NCI-H1105 treated with DMSO at 0.1 percent for 48 hours (cell line): ENCODE measurements around the gene SLC25A44.
"Not testable (repeated sequence)": the region's sequence is repeated elsewhere in the genome, so short reads cannot be mapped to it uniquely, and the experiment has no call there.

ENCODE experiments used
- DNase-seq: peaks from one replicate; lab custom pipeline; 2025; lab: John Stamatoyannopoulos, UW

The SLC25A44 gene

DNA sequence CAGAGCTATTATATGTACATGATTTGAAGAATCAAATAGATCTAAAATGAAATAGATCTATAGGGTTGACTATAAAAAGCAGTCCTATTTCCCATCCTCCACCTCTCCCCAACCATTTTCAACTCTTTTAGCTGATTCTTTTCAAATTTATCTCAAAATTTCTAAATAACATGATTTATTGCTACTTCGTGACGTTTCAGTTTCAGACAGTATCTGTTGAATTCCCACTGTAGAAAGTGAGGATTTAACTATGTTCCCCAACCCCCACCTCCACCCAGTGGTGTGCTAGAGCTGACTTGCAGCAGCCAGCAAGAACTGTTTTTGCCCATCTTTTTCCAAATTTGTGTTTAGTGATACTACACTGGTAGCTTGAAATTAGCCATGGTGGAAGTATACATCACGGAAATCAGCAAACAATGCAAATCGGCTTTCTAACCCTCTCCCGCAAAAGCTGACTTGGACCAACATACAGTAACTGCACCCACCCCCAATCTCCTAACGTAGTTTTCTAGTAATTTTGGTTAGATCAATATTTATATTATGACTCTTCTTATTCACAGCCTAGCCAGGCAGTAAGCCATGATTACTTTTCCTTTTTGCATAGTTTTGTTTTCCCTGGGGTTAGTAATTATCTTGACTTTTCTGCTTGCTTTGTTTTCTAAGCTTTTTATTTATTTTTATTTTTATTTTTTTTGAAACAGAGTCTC is 29.6 kb upstream of the SLC25A44 start:
- no peak for DNase-seq

DNA sequence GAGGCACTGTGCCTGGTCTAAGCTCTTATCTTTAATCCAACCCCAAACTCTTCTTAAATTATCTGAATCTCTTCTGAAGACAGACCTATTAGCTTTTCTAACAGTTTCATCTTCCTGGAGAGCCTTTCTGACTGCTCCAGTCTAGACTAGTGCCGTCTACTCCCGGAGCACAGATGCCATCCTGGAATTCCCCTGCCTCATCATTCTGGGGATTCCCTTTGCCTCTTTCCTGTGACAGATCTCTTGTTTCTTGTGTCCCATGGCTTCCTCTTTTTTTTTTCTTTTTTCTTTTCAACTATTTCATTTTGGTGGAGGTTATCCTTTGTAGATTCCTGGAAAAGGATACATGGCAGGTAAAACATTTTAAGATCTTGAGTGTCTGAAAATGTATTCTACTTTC is 28.8 kb upstream of the SLC25A44 start:
- DNase-seq = no peak

DNA sequence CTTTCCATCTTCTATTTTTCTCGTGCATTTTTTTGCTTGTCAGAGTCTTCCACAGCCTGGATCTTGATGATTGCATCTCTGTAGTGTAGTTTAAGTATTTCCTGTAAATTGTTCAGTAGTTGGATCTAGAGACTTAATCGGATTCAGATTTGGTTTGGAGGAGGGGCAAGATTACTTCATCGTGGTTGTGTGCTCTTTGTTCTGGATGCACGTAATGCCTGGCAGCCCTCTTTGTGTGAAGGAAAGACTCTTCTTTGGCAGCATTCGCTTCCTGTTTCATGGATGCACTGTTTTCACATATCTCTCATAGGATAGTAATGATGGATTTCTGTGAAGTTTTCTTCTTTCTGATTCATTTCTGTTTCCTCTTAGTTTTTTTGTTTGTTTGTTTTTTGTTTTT is 26.4 kb upstream of the SLC25A44 start:
- no peak for DNase-seq

DNA sequence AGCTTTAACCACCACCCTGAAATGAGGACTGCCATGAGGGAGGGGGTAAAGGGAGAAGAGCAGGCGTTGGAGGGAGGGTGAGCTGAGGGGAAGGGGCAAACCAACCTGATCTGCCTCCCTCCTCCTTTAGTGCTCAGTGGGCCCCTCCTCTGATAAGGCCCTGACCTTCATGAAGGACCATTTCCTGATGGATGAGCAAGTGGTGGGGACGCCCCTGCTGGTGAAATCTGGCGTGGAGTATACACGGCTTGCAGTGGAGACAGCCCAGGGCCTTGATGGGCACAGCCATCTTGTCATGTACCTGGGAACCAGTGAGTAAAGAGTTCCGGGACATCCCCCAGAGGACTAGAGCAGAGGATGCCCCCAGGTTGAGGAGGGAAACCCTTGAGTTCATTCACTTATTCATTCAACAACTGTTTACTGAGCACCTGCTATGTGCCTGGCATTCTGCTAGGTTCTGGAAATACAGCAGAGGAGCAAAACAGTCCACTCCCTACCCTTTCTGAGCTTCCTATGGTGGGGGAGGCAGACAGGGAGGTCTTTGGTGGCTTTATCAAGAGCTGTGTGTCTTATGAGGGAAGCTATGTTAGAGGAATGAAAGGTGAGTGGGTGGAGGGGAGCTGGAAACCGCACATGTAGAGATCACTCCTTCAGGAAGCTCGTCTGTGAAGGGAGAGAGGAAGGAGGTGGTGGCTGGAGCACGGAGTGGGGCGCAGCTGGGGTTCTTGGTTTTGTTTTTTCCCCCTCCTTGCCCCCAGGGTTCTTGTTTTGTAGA is 21.0 kb upstream of the SLC25A44 start:
- no peak for DNase-seq

DNA sequence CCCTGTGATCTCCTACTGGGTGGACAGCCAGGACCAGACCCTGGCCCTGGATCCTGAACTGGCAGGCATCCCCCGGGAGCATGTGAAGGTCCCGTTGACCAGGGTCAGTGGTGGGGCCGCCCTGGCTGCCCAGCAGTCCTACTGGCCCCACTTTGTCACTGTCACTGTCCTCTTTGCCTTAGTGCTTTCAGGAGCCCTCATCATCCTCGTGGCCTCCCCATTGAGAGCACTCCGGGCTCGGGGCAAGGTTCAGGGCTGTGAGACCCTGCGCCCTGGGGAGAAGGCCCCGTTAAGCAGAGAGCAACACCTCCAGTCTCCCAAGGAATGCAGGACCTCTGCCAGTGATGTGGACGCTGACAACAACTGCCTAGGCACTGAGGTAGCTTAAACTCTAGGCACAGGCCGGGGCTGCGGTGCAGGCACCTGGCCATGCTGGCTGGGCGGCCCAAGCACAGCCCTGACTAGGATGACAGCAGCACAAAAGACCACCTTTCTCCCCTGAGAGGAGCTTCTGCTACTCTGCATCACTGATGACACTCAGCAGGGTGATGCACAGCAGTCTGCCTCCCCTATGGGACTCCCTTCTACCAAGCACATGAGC is 17.2 kb upstream of the SLC25A44 start:
- no peak for DNase-seq

DNA sequence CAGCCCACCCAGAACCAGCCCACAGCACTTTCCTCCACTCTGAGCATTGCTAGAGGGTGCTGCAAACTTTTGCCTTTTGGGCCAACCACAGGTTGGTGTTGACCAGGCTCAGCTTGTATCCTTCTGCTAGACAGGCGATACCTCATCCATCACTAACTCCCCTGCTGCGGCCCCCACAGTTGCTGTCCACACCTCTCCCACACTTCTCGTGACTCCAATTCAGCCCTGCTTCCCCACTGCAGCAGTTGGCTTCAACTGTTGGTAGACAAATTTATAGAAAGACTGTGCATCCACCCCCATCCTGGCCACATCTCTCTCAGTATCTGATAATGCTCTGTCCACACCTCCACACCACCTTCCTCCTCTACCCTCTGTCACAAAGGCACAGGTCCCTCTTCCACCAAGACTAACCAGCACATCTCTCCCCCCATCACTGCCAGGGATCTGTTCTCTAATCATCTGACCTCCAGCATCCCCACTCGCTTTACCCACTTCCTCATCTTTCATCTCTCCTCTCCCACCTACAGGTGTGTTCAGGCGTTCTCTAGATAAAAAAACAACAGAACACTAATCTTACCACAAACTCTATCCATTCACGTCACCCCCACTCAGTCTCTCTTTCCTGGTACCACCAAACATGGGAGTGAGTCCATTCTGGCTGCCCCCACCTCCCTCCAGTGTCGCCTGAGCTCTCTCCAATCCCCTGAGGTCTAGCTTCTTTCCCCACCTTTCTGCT is 15.8 kb upstream of the SLC25A44 start:
- no peak for DNase-seq

DNA sequence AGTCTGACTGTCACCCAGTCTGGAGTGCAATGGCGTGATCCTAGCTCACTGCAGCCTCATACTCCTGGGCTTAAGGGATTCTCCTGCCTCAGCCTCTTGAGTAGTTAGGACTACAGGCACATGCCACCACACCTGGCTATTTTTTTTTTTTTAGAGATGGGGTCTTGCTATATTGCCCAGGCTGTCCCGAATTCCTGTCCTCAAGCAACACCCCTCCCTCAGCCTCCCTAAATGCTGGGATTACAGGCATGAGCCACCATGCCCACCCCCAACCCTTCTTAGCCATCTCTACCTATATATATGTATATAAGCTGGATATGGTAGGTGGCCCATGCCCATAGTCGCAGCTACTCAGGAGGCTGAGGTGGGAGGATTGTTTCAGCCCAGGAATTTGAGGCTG is 13.4 kb upstream of the SLC25A44 start:
- DNase-seq = no peak

DNA sequence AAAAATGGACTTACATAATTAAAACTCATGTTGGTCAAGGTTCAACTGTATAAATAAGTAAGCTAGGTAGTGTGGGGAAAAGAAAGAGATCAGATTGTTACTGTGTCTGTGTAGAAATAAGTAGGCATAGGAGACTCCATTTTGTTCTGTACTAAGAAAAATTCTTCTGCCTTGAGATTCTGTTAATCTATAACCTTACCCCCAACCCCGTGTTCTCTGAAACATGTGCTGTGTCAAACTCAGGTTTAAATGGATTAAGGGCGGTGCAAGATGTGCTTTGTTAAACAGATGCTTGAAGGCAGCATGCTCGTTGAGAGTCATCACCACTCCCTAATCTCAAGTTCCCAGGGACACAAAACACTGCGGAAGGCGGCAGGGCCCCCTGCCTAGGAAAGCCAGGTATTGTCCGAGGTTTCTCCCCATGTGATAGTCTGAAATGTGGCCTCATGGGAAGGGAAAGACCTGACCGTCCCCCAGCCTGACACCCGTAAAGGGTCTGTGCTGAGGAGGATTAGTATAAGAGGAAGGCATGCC is 12.4 kb upstream of the SLC25A44 start:
- not testable (repeated sequence) for DNase-seq

DNA sequence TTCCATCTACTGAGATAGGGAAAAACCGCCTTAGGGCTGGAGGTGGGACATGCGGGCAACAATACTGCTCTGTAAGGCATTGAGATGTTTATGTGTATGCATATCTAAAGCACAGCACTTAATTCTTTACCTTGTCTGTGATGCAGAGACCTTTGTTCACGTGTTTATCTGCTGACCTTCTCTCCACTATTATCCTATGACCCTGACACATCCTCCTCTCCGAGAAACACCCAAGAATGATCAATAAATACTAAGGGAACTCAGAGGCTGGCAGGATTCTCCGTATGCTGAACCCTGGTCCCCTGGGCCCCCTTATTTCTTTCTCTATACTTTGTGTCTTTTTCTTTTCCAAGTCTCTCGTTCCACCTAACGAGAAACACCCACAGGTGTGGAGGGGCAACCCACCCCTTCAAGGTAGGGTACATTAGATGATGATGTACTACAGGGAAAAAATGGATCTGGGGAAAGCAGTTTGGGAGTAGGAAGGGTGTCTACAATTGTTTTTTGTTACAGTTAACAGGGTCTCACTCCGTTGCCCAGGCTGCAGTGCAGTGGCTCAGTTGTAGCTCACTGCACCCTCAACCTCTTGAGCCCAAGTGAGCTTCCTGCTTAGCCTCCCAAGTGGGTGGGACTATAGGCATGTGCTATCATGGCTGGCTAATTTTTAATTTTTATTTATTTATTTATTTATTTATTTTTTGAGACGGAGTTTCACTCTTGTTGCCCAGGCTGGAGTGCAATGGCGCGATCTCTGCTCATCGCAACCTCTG is 11.7 kb upstream of the SLC25A44 start:
- DNase-seq = not testable (repeated sequence)

DNA sequence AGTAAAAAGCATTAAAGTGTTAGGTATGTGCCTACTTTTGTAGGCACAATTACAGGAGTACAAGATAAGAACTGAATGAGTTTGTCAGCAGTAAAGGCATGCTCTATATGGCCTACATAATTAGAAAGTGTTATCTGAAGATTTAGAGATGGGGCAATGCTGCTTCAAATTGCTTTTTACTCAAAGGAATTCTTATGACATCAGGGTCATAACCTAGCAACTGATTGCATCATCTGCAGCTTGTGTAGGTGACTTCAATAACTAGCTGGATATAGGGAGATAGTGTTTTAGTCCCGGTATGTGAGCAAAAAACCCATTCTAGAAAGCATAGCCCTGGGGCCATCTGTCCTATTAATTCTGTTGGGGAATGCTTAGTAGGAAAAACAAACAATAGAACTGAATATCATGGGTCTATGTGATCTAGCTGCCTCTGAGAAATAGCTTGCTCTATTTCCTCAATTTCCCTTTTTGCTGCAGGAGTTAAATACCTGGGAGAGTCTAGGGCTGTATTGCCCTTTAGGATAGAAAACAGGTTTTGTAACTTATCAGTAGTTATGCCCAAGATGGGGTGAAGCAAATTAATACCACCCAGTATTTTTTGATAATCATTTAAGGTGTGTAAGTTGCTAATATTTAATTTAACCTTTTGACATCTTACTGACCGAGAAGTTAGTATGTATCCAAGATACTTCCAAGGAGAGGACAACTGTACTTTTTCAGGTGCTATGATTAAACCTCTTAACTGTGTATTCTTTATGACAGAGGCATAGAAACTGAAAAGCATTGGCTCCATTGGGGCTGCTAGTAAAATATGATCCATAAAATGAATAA is 7.3 kb upstream of the SLC25A44 start:
- not testable (repeated sequence) for DNase-seq

DNA sequence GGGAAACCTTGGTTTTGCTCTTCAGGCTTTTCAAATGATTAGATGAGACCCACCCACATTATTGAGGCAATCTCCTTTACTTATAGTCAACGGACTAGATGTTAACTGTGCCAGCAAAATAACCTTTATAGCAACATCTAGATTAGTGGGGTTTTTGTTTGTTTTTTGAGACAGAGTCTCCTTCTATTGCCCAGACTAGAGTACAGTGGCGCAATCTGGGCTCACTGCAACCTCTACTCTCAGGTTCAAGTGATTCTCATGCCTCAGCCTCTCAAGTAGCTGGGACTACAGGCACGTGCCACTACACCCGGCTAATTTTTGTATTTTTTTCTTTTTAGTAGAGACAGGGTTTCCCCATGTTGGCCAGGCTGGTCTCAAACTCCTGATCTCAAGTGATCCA is 3.6 kb upstream of the SLC25A44 start:
- not testable (repeated sequence) for DNase-seq

DNA sequence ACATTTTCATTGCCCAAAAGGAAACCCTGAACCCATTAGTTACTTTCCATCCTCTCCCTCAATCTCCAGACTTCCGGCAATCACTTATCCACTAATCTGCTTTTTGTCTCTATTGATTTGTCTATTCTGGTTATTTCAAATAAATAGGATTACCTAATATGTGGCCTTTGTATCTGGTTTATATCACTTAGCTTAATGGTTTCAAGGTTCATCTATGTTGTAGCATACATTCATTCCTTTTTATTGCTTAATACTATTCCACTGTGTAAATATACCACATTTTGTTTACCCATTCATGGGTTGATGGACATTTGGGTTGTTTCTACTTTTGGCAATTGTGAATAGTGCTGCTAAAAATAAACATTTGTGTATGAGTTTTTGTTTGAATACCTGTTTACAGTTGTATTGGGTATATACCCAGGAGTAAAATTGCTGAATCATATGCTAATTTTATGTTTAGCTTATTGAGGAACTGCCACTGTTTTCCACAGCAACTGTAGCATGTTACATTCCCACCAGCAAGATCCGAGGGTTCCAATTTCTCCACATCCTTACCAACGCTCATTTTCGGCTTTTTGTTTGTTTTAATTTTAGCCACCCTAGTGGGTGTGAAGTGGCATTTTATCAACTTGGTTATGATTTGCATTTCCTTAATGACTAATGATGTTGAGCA is 2.5 kb upstream of the SLC25A44 start:
- no peak for DNase-seq

DNA sequence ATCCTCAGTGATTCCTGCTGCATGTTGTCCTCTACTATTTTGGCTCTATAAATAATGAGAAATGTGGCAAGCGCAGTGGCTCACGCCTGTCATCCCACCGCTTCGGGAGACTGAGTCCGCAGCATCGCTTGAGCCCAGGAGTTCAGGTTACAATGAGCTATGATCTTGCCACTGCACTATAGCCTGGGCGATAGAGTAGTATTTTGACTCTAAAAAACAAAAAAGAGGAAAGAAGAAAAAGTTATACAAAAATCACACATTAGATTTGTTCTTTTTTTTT is 756 bp upstream of the SLC25A44 start:
- DNase-seq = no peak

DNA sequence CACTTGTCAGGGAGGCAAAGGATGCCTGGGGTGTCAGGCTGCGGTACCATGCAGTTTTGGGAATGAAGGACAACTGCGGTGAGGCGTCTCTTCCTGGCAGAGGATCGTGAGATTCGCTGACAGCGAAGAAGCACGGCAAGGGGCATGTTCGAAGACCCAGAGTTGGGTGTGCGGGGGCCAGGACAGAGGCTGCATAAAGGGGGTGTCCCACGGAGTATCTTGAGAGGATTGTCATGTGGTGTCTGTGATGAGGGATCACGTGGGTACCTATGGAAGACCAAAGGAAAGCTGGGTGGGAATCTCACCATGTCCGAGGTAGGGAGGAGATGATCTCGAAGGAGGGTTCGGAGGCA is 372 bp downstream of the SLC25A44 start:
- DNase-seq = no peak

DNA sequence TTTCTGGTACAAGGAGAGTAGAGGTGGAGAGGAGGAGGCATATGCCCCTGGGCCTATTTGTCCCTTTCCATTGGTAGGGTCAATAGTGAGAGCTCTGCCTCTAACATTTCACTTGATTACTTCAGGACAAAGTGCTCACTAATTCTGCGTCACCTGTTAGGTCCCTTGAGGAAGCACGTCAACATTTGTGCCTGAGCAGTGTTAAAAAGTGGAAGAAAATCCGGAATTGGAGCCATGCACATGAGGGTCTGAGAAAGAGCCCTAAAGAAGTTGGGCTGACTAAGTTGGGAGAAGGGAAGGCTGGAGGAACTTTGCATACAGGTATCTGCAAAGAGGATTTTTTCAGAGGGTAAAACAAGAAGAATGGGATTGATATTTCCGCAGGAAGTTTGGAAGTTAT is 1.9 kb downstream of the SLC25A44 start:
- no peak for DNase-seq

DNA sequence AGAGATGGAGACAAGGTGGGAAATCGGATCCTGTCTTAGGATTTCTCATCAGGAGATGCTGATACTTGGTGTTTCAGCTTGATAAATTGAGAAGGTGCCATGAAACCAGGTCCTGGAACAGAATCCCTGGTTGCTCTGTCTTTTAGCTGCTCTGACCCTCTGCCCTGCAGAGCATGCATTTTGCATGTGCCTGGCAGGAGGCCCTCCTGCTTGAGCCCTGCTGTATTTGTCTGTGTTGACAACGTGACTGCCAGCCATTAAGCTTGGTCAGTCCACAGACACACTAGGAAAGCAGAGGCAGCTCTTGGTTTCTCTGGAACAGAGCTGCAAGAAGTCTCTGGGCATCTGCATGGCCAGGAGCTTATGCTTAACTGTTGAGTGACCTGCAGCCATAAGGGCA is 2.5 kb downstream of the SLC25A44 start:
- no peak for DNase-seq

DNA sequence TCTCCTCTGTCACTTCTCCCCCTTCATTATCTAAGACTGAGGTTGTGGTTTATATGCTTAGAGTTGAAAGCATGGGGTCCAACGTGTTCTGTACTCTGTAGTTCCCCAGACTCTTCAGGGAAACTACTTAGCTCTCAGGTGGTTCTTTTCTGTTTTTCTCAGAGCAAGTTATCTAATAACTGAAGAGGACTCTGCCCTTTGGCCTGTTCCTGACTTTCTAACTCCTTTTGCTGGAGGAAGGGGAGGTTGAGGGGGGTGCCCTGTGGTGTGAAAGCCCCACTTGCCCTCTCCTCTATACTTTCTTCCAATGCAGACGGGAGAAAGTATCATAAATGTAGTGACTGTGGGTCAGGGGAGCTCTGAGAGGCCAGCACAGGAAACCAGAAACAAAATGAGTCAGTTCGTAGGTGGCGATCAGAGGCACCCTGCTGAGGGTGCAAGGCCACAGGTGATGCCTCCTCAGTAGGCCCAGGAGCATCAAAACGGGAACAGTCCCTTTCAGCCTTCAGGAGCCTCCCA is 5.0 kb downstream of the SLC25A44 start:
- no peak for DNase-seq

DNA sequence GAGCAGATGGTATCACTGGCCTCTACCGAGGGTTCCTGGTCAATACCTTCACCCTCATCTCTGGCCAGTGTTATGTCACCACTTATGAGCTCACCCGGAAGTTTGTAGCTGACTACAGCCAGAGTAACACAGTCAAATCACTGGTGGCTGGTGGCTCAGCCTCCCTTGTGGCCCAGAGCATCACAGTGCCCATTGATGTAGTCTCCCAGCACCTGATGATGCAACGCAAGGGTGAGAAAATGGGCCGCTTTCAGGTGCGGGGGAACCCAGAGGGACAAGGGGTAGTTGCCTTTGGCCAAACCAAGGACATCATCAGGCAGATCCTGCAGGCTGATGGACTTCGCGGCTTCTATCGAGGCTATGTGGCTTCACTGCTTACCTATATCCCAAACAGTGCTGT is 6.1 kb downstream of the SLC25A44 start:
- DNase-seq = no peak

DNA sequence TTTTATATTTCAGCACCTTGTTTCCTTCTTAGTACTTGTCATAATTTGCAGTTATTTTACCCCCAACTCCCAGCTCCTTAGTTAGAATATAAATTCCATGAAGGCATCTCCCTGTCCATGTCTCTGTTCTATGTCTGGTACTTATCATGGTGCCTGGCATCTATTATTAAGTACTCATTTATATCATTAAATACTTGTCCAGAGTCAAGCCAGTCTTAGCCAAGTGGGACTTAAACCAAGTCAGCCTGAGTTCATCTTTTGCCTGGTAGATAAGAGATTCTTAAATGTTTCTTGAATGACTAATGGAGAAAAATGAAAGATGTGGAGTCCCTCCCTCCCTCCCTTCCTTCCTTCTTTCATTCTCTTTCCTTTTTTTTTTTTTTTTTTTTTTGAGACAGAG is 9.4 kb downstream of the SLC25A44 start:
- DNase-seq = no peak

DNA sequence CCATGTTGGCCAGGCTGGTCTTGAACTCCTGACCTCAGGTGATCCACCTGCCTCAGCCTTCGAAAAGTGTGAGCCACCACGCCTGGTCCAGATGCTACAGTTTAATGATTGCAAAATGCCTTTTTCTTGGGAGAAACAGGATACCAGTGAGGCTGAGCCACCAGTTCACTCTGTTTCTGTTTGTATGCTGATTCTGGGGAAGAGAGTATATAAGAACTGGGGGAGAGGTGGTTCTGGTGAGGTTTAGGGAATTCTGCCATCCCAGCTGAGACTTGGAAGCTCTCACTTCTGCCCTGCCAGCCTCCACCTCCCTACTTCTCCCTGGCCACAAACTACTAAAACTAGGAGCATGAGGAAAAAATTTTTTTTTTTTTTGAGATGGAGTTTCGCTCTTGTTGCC is 10.8 kb downstream of the SLC25A44 start:
- DNase-seq = no peak
